Sigmoid colon (tissue), 4 donors: Measurements from ENCODE around the gene ATP6V1E1.

Source experiments
- POLR2A ChIP-seq, 2 donors: fragments of 450-650 bp; IDR thresholded peaks; one replicate each; pipeline ENCODE4 v1.6.1; 2016; ENCODE audit warnings: antibody characterized with exemption in 2 of 2, mild to moderate bottlenecking in 2 of 2, moderate library complexity in 2 of 2
- POLR2AphosphoS5 ChIP-seq, 4 donors: sonication (generic); formaldehyde crosslinking; IDR thresholded peaks; one replicate each; pipeline ENCODE4 v1.6.1; 2017; ENCODE audit warnings: antibody characterized with exemption in 4 of 4
- TF ChIP-seq, protein P1 (sequence below), 4 experiments: fragments of 450-650 bp in 3 of 4; fragments of 200-600 bp in 1 of 4; IDR thresholded peaks; one replicate each; pipeline ENCODE4 v1.5.1; 2016 to 2019; ENCODE audit warnings: antibody characterized with exemption in 4 of 4, mild to moderate bottlenecking in 3 of 4, moderate library complexity in 2 of 4

DNA sequence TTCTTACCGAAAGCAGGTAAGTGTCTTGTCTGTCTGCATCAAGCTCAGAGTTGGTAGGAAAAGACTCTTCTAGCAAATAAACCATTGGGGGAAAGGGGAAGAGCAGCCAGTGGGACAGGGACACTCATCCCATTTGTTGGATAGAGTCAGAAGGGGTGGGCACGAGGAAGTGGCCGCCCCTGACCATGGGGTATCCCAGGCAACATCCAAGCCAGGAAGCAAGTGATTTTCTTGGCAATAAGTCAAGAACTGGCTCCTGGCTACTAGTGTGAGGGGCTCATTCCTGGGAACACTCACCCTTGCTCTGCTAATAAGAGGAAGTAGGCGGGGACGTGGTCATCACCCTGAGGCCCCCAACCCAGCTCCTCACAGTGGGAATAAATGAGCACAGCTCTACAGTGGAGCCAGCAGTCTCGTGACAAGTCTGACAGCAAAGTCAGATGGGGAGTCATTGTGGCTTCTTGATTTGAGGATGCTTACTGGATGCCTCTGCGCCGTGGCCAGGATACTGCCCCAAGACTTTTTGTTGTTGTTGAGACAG lies 58.5 kb downstream of the ATP6V1E1 start:
- TF ChIP-seq POLR2A (IDR thresholded peaks at IDR 0.05) (no peak), POLR2AphosphoS5 (IDR thresholded peaks at IDR 0.05) (no peak)
- TF ChIP-seq, protein P1, sequence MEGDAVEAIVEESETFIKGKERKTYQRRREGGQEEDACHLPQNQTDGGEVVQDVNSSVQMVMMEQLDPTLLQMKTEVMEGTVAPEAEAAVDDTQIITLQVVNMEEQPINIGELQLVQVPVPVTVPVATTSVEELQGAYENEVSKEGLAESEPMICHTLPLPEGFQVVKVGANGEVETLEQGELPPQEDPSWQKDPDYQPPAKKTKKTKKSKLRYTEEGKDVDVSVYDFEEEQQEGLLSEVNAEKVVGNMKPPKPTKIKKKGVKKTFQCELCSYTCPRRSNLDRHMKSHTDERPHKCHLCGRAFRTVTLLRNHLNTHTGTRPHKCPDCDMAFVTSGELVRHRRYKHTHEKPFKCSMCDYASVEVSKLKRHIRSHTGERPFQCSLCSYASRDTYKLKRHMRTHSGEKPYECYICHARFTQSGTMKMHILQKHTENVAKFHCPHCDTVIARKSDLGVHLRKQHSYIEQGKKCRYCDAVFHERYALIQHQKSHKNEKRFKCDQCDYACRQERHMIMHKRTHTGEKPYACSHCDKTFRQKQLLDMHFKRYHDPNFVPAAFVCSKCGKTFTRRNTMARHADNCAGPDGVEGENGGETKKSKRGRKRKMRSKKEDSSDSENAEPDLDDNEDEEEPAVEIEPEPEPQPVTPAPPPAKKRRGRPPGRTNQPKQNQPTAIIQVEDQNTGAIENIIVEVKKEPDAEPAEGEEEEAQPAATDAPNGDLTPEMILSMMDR (IDR thresholded peaks at IDR 0.05): no peak
